Activated CD4-positive, alpha-beta T cell treated with anti-CD3 and anti-CD28 coated beads, Interleukin-2, amount 50 U/mL, for 4 hours (primary cell): ENCODE measurements around the gene ZNF282.
"Not testable (repeated sequence)": the region's sequence is repeated elsewhere in the genome, so short reads cannot be mapped to it uniquely, and the experiment has no call there.

ENCODE experiments used
- DNase-seq, 2 experiments: peaks; one replicate each; pipeline ENCODE4 v3.0.0-alpha.2; 2020

ZNF282 gene

GRCh38 chr7:149261316-149261828, 66.0 kb downstream of the ZNF282 start:
- DNase-seq: no peak

- DNase-seq: peak; percentile 79 to 84
Measured at GRCh38 chr7:149261829-149262617, 66.7 kb downstream of the ZNF282 start, which contains the start of gene ZNF783. ZNF783 (plus strand) TSS chr7:149262196; CDS start chr7:149262334, 138 bp downstream.

GRCh38 chr7:149266451-149266850, 71.1 kb downstream of the ZNF282 start:
- no peak for DNase-seq

- DNase-seq: no peak
Measured at GRCh38 chr7:149267733-149268132, 72.4 kb downstream of the ZNF282 start.

- DNase-seq: not testable (repeated sequence)
Measured at GRCh38 chr7:149274424-149274823, 79.1 kb downstream of the ZNF282 start.
